Stomach (tissue), 4 donors: Measurements from ENCODE around the gene FNDC3B.

Experiments used
- CTCF ChIP-seq, 7 experiments: fragments of 450-650 bp in 4 of 7; fragments of 200-600 bp in 3 of 7; sonication (generic) in 3 of 7; IDR thresholded peaks; one replicate each; pipeline ENCODE4 v1.5.1; 2016 to 2019; ENCODE audit warnings: antibody characterized with exemption in 7 of 7, control low read depth in 2 of 7, mild to moderate bottlenecking in 1 of 7
- EP300 ChIP-seq: sonication (generic); formaldehyde crosslinking; IDR thresholded peaks from one replicate; pipeline ENCODE4 v1.6.1; 2017; ENCODE audit warnings: antibody characterized with exemption
- POLR2AphosphoS5 ChIP-seq, 3 donors: sonication (generic); formaldehyde crosslinking; IDR thresholded peaks; one replicate each; pipeline ENCODE4 v1.6.1; 2016; ENCODE audit warnings: antibody characterized with exemption in 3 of 3

- no peak for TF ChIP-seq CTCF (IDR thresholded peaks at IDR 0.05)
- no peak for TF ChIP-seq POLR2AphosphoS5 (IDR thresholded peaks at IDR 0.05)
- no peak for TF ChIP-seq EP300
Observed at GRCh38 chr3:172402892-172403643, 363.7 kb downstream of the FNDC3B start.
